CD8-positive, alpha-beta memory T cell (primary cell): ENCODE data around the gene EIF2A. TPM values are rescaled to one million over a fixed set of nuclear protein-coding genes. Genes with fewer than 3 reads are reported as not detected.
A peak's percentile ranks its signal among the peaks of the same experiment; 100 is the strongest.

Experiments used
- CTCF ChIA-PET: fragments of 350-600 bp; sonication (Branson Sonifier 250); formaldehyde crosslinking; loops from one replicate; lab custom pipeline; 2021; ENCODE audit warnings: antibody characterized with exemption; lab: Charles Lee
- POLR2A ChIA-PET: fragments of 350-600 bp; sonication (Branson Sonifier 250); formaldehyde crosslinking; loops from one replicate; lab custom pipeline; 2021; ENCODE audit warnings: antibody characterized with exemption; lab: Charles Lee
- DNase-seq, 5 donors: peaks; one replicate each; pipeline versions ENCODE4 v3.0.0 to v3.0.0-alpha.2; 2020 to 2022; ENCODE audit warnings: mixed read lengths in 1 of 5
- H3K27ac ChIP-seq: one replicate; pipeline ENCODE4 v1.7.0; 2013; ENCODE audit warnings: low read depth, mild to moderate bottlenecking, low read length, moderate library complexity
- H3K27me3 ChIP-seq: 2 replicates; pipeline ENCODE4 v1.7.0; 2013; ENCODE audit warnings: low read length, mild to moderate bottlenecking; ENCODE audit not compliant: insufficient read depth, poor library complexity, severe bottlenecking
- H3K36me3 ChIP-seq: 2 replicates; pipeline ENCODE4 v1.7.0; 2013; ENCODE audit warnings: mild to moderate bottlenecking, low read length, moderate library complexity; ENCODE audit not compliant: insufficient read depth
- H3K4me1 ChIP-seq: 2 replicates; pipeline ENCODE4 v1.7.0; 2013; ENCODE audit warnings: mild to moderate bottlenecking, low read length, moderate library complexity; ENCODE audit not compliant: insufficient read depth
- H3K4me3 ChIP-seq: 2 replicates; pipeline ENCODE4 v1.7.0; 2013; ENCODE audit warnings: mild to moderate bottlenecking, low read length
- H3K9me3 ChIP-seq: 2 replicates; pipeline ENCODE4 v1.7.0; 2013; ENCODE audit warnings: mild to moderate bottlenecking, low read length
- H3K27ac Mint-ChIP-seq, 8 donors: one replicate each; pipeline ENCODE4 v1.8.0; 2020 to 2021; ENCODE audit warnings: mixed read lengths in 8 of 8, mild to moderate bottlenecking in 6 of 8, inconsistent platforms in 3 of 8, moderate library complexity in 3 of 8
- H3K27me3 Mint-ChIP-seq, 2 donors: one replicate each; pipeline ENCODE4 v1.8.0; 2020 to 2021; ENCODE audit warnings: mixed read lengths in 2 of 2, mild to moderate bottlenecking in 1 of 2, moderate library complexity in 1 of 2
- H3K36me3 Mint-ChIP-seq, 3 donors: one replicate each; pipeline ENCODE4 v1.8.0; 2020 to 2021; ENCODE audit warnings: mixed read lengths in 3 of 3, inconsistent platforms in 1 of 3, mild to moderate bottlenecking in 1 of 3
- H3K4me1 Mint-ChIP-seq, 3 donors: one replicate each; pipeline ENCODE4 v1.8.0; 2020 to 2021; ENCODE audit warnings: mixed read lengths in 3 of 3, inconsistent platforms in 1 of 3, mild to moderate bottlenecking in 1 of 3
- H3K4me3 Mint-ChIP-seq, 7 donors: one replicate each; pipeline ENCODE4 v1.8.0; 2020 to 2021; ENCODE audit warnings: mixed read lengths in 7 of 7, mild to moderate bottlenecking in 6 of 7, moderate library complexity in 4 of 7, inconsistent platforms in 2 of 7
- H3K9me3 Mint-ChIP-seq, 5 donors: one replicate each; pipeline ENCODE4 v1.8.0; 2020 to 2022; ENCODE audit warnings: mixed read lengths in 5 of 5, mild to moderate bottlenecking in 3 of 5, moderate library complexity in 2 of 5, inconsistent platforms in 1 of 5
- polyA plus RNA-seq: library from polyadenylated mRNA; unstranded; fragments of 300-500 nt; fragmentation: Illumina TruSeq; gene quantifications from one replicate; pipeline ENCODE4 v1.2.3, GENCODE V29; 2021
- total RNA-seq, 2 experiments: library from RNA; stranded (reverse); gene quantifications; one replicate each; pipeline ENCODE4 v1.2.3, GENCODE V29; 2021

EIF2A gene
- total and polyA plus RNA-seq, 3 experiments from 2014 or later, result 41.5 to 131 (median 128) TPM

DNA sequence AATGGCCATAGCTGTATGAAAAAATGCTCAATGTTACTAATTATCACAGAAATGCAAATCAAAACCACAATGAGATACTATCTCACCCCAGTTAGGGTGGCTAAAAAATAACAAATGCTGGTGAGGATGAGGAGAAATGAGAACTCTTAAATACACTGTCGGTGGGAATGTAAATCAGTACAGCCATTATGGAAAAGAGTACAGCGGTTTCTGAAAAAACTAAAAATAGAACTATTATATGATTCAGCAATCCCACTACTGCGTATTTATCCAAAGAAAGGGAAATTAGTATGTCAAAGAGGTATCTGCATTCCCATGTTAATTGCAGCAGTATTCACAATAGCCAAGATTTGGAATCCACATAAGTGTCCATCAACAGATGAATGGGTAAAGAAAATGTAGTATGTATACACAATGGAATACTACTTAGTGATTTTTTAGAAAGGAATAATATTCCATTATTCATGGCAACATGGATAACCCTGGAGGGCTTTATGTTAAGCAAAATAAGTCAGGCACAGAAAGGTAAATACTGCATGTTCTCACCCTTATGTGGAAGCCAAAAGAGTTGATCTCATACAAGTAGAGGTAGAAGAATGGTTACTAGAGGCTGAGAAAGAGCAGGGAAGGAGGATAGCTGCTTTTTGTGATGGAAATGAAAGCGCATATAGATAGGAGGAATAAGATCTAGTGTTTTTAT lies 35.3 kb upstream of the EIF2A start:
- no peaks in the 10 kb centered on the region for H3K27me3 ChIP-seq
- no peaks in the 10 kb centered on the region for H3K9me3 ChIP-seq
- Mint-ChIP-seq H3K36me3 (peaks cover 1 to 27% (median 2%) of the 10 kb centered on the region in 3 donors), H3K27me3 (peaks cover 10 to 43% of the 10 kb centered on the region in 2 donors), H3K4me1 (no peaks in the 10 kb centered on the region), H3K4me3 (no peak overlapping the region), H3K27ac (no peak overlapping the region), H3K9me3 (peaks cover 0 to 10% (median 3%) of the 10 kb centered on the region in 5 donors)
- no peak for DNase-seq
- ChIA-PET CTCF (no interaction called here), POLR2A (no interaction called here)
- H3K4me3 ChIP-seq, result no peak overlapping the region
- H3K27ac ChIP-seq, result no peak overlapping the region
- no peaks in the 10 kb centered on the region for H3K36me3 ChIP-seq
- no peaks in the 10 kb centered on the region for H3K4me1 ChIP-seq

DNA sequence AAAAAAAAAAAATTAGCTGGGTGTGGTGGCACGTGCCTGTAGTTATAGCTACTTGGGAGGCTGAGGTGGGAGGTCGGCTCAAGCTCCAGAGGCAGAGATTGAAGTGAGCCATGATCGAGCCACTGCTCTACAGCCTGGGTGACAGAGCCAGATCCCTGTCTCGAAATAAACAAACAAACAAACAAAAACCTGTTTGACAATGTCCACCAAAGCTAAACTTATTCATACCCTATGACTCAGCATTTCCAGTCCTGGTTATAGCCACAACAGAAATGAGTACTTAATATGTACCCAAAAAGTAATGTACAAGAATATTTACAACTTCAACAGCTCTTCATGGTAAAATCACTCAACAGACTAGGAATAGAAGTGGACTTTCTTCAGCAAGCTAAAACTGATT lies 31.4 kb upstream of the EIF2A start:
- no peak for DNase-seq
- no peak overlapping the region for H3K27ac Mint-ChIP-seq
- peaks cover 13 to 29% of the 10 kb centered on the region in 2 donors for H3K27me3 Mint-ChIP-seq
- no peak overlapping the region for H3K4me3 Mint-ChIP-seq
- H3K9me3 Mint-ChIP-seq, result peaks cover 0 to 9% (median 5%) of the 10 kb centered on the region in 5 donors
- POLR2A ChIA-PET, result no interaction called here
- Histone ChIP-seq H3K27ac (no peak overlapping the region), H3K4me3 (no peak overlapping the region), H3K9me3 (no peaks in the 10 kb centered on the region), H3K4me1 (no peaks in the 10 kb centered on the region), H3K27me3 (no peaks in the 10 kb centered on the region), H3K36me3 (no peaks in the 10 kb centered on the region)
- CTCF ChIA-PET, result interaction anchor here (0.6 kb wide), 1 partner anchor 325 kb away, joined by 3 read pairs; no protein-coding TSS in a partner anchor
- H3K36me3 Mint-ChIP-seq, result peaks cover 0 to 27% (median 2%) of the 10 kb centered on the region in 3 donors
- no peaks in the 10 kb centered on the region for H3K4me1 Mint-ChIP-seq

GRCh38 chr3:150519026-150519425 lies 27.6 kb upstream of the EIF2A start:
- H3K27me3 ChIP-seq, result no peaks in the 10 kb centered on the region
- CTCF ChIA-PET, result no interaction called here
- Mint-ChIP-seq H3K4me3 (no peak overlapping the region), H3K9me3 (peaks cover 0 to 9% (median 5%) of the 10 kb centered on the region in 5 donors), H3K27ac (no peak overlapping the region), H3K4me1 (no peaks in the 10 kb centered on the region), H3K27me3 (peaks cover 10 to 18% of the 10 kb centered on the region in 2 donors), H3K36me3 (peaks cover 0 to 22% (median 0%) of the 10 kb centered on the region in 3 donors)
- no peaks in the 10 kb centered on the region for H3K36me3 ChIP-seq
- no peak for DNase-seq
- no peak overlapping the region for H3K27ac ChIP-seq
- H3K4me3 ChIP-seq, result no peak overlapping the region
- H3K9me3 ChIP-seq, result no peaks in the 10 kb centered on the region
- POLR2A ChIA-PET, result no interaction called here
- no peaks in the 10 kb centered on the region for H3K4me1 ChIP-seq

- Histone ChIP-seq H3K9me3 (no peaks in the 10 kb centered on the region), H3K4me1 (no peaks in the 10 kb centered on the region), H3K27me3 (no peaks in the 10 kb centered on the region), H3K4me3 (no peak overlapping the region), H3K27ac (no peak overlapping the region), H3K36me3 (no peaks in the 10 kb centered on the region)
- Mint-ChIP-seq H3K9me3 (peaks cover 0 to 9% (median 5%) of the 10 kb centered on the region in 5 donors), H3K36me3 (peaks cover 0 to 21% (median 0%) of the 10 kb centered on the region in 3 donors), H3K27me3 (peaks cover 9 to 12% of the 10 kb centered on the region in 2 donors), H3K4me1 (no peaks in the 10 kb centered on the region), H3K4me3 (no peak overlapping the region), H3K27ac (no peak overlapping the region)
- POLR2A ChIA-PET, result no interaction called here
- CTCF ChIA-PET, result interaction anchor here (0.8 kb wide), 1 partner anchor 78 kb away, joined by 4 read pairs; no protein-coding TSS in a partner anchor
- no peak for DNase-seq
These were observed 26.2 kb upstream of the EIF2A start for GRCh38 chr3:150520408-150520807.

DNA sequence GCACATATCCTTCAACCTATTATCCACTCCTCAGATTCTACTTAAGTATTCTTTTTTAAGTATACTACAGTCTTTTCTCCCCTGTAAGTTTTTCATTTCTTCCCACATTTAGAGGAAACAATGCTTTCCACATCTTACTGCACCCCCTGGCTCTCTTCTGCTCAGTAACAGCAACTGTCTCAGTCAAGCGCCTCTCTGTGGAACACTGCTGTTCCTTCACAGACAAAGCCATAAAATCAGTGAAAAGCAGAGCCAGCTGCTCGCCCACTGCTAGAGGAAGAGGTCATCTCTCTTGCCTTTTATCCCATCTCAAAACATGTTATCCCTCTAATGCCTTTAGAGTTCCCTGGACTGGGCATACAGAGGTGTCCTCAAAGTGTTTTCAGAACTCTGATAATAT lies 25.1 kb upstream of the EIF2A start:
- no peak overlapping the region for H3K27ac ChIP-seq
- ChIA-PET POLR2A (no interaction called here), CTCF (no interaction called here)
- H3K4me1 Mint-ChIP-seq, result no peaks in the 10 kb centered on the region
- no peak overlapping the region for H3K4me3 ChIP-seq
- H3K9me3 ChIP-seq, result no peaks in the 10 kb centered on the region
- no peaks in the 10 kb centered on the region for H3K27me3 ChIP-seq
- H3K9me3 Mint-ChIP-seq, result peaks cover 0 to 9% (median 5%) of the 10 kb centered on the region in 5 donors
- H3K36me3 ChIP-seq, result no peaks in the 10 kb centered on the region
- DNase-seq, result no peak
- H3K36me3 Mint-ChIP-seq, result peaks cover 0 to 18% (median 0%) of the 10 kb centered on the region in 3 donors
- peaks cover 7 to 9% of the 10 kb centered on the region in 2 donors for H3K27me3 Mint-ChIP-seq
- H3K4me3 Mint-ChIP-seq, result no peak overlapping the region
- H3K4me1 ChIP-seq, result no peaks in the 10 kb centered on the region
- H3K27ac Mint-ChIP-seq, result no peak overlapping the region

- Histone ChIP-seq H3K4me3 (no peak overlapping the region), H3K9me3 (no peaks in the 10 kb centered on the region), H3K27me3 (no peaks in the 10 kb centered on the region), H3K4me1 (no peaks in the 10 kb centered on the region), H3K27ac (no peak overlapping the region), H3K36me3 (no peaks in the 10 kb centered on the region)
- no peak overlapping the region for H3K27ac Mint-ChIP-seq
- H3K27me3 Mint-ChIP-seq, result peaks cover 0 to 5% of the 10 kb centered on the region in 2 donors
- H3K9me3 Mint-ChIP-seq, result no peaks in the 10 kb centered on the region
- H3K36me3 Mint-ChIP-seq, result peaks cover 0 to 5% (median 0%) of the 10 kb centered on the region in 3 donors
- no peaks in the 10 kb centered on the region for H3K4me1 Mint-ChIP-seq
- no peak for DNase-seq
- CTCF ChIA-PET, result no interaction called here
- POLR2A ChIA-PET, result interaction anchor here (0.7 kb wide), 1 partner anchor 239 kb away, joined by 3 read pairs; the partner anchor contains the start of gene SIAH2
- no peak overlapping the region for H3K4me3 Mint-ChIP-seq
These were observed 23.0 kb upstream of the EIF2A start for GRCh38 chr3:150523538-150523937.

GRCh38 chr3:150527464-150528255 lies 18.9 kb upstream of the EIF2A start:
- H3K36me3 ChIP-seq, result no peaks in the 10 kb centered on the region

More at GRCh38 chr3:150527464-150528255, 18.9 kb upstream of the EIF2A start:
- no peak overlapping the region for H3K27ac ChIP-seq
- Mint-ChIP-seq H3K9me3 (no peaks in the 10 kb centered on the region), H3K4me3 (no peak overlapping the region), H3K4me1 (no peaks in the 10 kb centered on the region), H3K36me3 (no peaks in the 10 kb centered on the region), H3K27me3 (peaks cover 0 to 3% of the 10 kb centered on the region in 2 donors), H3K27ac (peak overlapping the region in 1 of 8 donors; percentile 11)
- DNase-seq, result no peak
- POLR2A ChIA-PET, result no interaction called here
- H3K9me3 ChIP-seq, result no peaks in the 10 kb centered on the region
- H3K4me1 ChIP-seq, result no peaks in the 10 kb centered on the region
- CTCF ChIA-PET, result interaction anchor here (1.0 to 2.2 kb wide), 4 partner anchors 17 to 640 kb away, joined by 3 to 7 read pairs (median 3); no protein-coding TSS in a partner anchor
- H3K4me3 ChIP-seq, result no peak overlapping the region
- no peaks in the 10 kb centered on the region for H3K27me3 ChIP-seq
